ENCODE results near the gene ARHGEF11. TPM values are rescaled to one million over a fixed set of nuclear protein-coding genes. Genes with fewer than 3 reads are reported as not detected.

Gene ARHGEF11
- total and polyA plus RNA-seq, 9 of the 15 experiments (the other 6 are each of a cell fraction or from before 2014, with no cell fraction given): 0.14 to 15.5 (median 9.0) TPM

GRCh38 chr1:157045250-157046218 is at the start of gene ARHGEF11 (continued):
- TF ChIP-seq, protein P1, sequence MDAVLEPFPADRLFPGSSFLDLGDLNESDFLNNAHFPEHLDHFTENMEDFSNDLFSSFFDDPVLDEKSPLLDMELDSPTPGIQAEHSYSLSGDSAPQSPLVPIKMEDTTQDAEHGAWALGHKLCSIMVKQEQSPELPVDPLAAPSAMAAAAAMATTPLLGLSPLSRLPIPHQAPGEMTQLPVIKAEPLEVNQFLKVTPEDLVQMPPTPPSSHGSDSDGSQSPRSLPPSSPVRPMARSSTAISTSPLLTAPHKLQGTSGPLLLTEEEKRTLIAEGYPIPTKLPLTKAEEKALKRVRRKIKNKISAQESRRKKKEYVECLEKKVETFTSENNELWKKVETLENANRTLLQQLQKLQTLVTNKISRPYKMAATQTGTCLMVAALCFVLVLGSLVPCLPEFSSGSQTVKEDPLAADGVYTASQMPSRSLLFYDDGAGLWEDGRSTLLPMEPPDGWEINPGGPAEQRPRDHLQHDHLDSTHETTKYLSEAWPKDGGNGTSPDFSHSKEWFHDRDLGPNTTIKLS (IDR thresholded peaks at IDR 0.05; ENCODE audit: borderline replicate concordance, low read depth): peak; percentile 27; the same call in 1 of the 2 replicates
- TF ChIP-seq ZNF140 (CRISPR knock-in tag; IDR thresholded peaks at IDR 0.05) (no peak), ETS1 (conservative IDR thresholded peaks at IDR 0.05; ENCODE audit: control insufficient read depth, low read depth, low read length) (peak; percentile 54; the same call in 1 of the 2 replicates), MCM2 (IDR thresholded peaks at IDR 0.05; ENCODE audit: low read depth) (no peak), TOE1 (IDR thresholded peaks at IDR 0.05; ENCODE audit: borderline replicate concordance) (no peak), TOE1 (CRISPR knock-in tag; IDR thresholded peaks at IDR 0.05; ENCODE audit: borderline replicate concordance, low read depth) (no peak), ZFP1 (CRISPR knock-in tag; IDR thresholded peaks at IDR 0.05) (no peak), MAFK (IDR thresholded peaks at IDR 0.05; ENCODE audit: low read length) (no peak), CBX5 (IDR thresholded peaks at IDR 0.05; ENCODE audit: borderline replicate concordance, low read depth) (no peak), SMARCE1 (IDR thresholded peaks at IDR 0.05) (peak; percentile 47; the same call in 1 of the 2 replicates), NR1H2 (CRISPR knock-in tag; IDR thresholded peaks at IDR 0.05) (no peak), CAMTA2 (CRISPR knock-in tag; conservative IDR thresholded peaks at IDR 0.05) (no peak), ELF1 (tag; IDR thresholded peaks at IDR 0.05) (peak; percentile 77), EP300 (IDR thresholded peaks at IDR 0.05; ENCODE audit: low read length) (0 out of 2 replicates have a peak, but pooled peaks have one; percentile 8), MEF2D (tag; conservative IDR thresholded peaks at IDR 0.05; ENCODE audit: low read depth) (no peak), USF1 (CRISPR knock-in tag; IDR thresholded peaks at IDR 0.05) (no peak), ZNF445 (CRISPR knock-in tag; IDR thresholded peaks at IDR 0.05; ENCODE audit: low read depth) (no peak), TCF7 (IDR thresholded peaks at IDR 0.05; ENCODE audit: borderline replicate concordance) (no peak), ZNF583 (CRISPR knock-in tag; IDR thresholded peaks at IDR 0.05) (no peak), ZNF217 (CRISPR knock-in tag; IDR thresholded peaks at IDR 0.05) (no peak), U2AF1 (optimal IDR thresholded peaks at IDR 0.05; ENCODE audit: low read depth, low read length) (no peak), TBL1XR1 (IDR thresholded peaks at IDR 0.05; ENCODE audit: low read length in 2 of 2) (no peak), SRSF1 (IDR thresholded peaks at IDR 0.05; ENCODE audit: low read depth, low read length) (no peak)
- TF ChIP-seq, protein P2, sequence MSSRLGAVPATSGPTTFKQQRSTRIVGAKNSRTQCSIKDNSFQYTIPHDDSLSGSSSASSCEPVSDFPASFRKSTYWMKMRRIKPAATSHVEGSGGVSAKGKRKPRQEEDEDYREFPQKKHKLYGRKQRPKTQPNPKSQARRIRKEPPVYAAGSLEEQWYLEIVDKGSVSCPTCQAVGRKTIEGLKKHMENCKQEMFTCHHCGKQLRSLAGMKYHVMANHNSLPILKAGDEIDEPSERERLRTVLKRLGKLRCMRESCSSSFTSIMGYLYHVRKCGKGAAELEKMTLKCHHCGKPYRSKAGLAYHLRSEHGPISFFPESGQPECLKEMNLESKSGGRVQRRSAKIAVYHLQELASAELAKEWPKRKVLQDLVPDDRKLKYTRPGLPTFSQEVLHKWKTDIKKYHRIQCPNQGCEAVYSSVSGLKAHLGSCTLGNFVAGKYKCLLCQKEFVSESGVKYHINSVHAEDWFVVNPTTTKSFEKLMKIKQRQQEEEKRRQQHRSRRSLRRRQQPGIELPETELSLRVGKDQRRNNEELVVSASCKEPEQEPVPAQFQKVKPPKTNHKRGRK (tag; IDR thresholded peaks at IDR 0.05): peak; percentile 49; the same call in 1 of the 2 replicates

Measured in K562 (cell line).